Measurements from ENCODE around the gene ENDOD1.

GRCh38 chr11:95067039-95067840, 22.4 kb upstream of the ENDOD1 start:
- TF ChIP-seq POLR2A (IDR thresholded peaks at IDR 0.05) (peak in 1 of 2 donors; percentile 61), CTCF (IDR thresholded peaks at IDR 0.05) (peak; percentile 63 to 85 (median 66))
